ENCODE measurements around the gene TRDMT1.

Gene TRDMT1

DNA sequence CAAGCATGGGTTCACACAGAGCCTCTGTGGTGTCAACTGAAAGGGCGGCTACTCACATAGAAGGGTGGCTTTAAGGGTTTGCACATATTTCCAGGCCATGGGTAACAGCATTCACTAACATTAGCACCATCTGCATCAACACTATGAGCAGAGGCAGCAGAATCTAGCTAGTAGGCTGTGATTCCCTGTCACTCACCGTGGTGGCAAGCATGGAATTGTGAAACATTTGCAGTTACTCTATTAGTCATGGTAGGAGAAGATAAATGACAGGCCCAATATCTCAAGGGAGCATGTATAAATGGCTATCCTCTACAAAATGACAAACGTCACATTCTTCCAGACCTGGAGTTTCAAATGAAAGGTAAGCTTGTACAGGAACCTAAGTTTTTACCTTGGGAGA is 39.7 kb downstream of the TRDMT1 start:
- no CpG with 5 or more reads among the region's 3 CpGs for WGBS, 2 donors (ENCODE audit: extremely low coverage in 2 of 2, insufficient read length in 2 of 2, insufficient replicate concordance in 1 of 2)
- H3K14ac ChIP-seq (ENCODE audit: low read length): no peak overlapping the region
- H4K8ac ChIP-seq (ENCODE audit: low read depth, low read length): no peak overlapping the region
- no peak overlapping the region for H3K18ac ChIP-seq (ENCODE audit: low read length)
- peaks cover 0 to 4% of the 10 kb centered on the region in 2 donors for H3K36me3 ChIP-seq (replicated peaks in 1 of 2; ENCODE audit: control insufficient read depth in 2 of 2, insufficient read depth in 2 of 2, low read length in 2 of 2)
- H3K4me1 ChIP-seq (ENCODE audit: control insufficient read depth in 2 of 2, insufficient read depth in 1 of 2, low read depth in 1 of 2, low read length in 2 of 2): no peaks in the 10 kb centered on the region
- no peak overlapping the region for H3K4me2 ChIP-seq (ENCODE audit: insufficient read depth, low read length, poor library complexity, severe bottlenecking)
- H3K4ac ChIP-seq (ENCODE audit: low read length): no peak overlapping the region
- H4K91ac ChIP-seq (ENCODE audit: low read depth, low read length, poor library complexity): no peak overlapping the region
- no peak overlapping the region for H3K4me3 ChIP-seq (ENCODE audit: low read length in 2 of 2)
- H3K9me3 ChIP-seq (replicated peaks in 1 of 2; ENCODE audit: control insufficient read depth in 2 of 2, insufficient read depth in 1 of 2, low read depth in 1 of 2, low read length in 2 of 2): no peaks in the 10 kb centered on the region
- no peak overlapping the region for H3K23ac ChIP-seq (ENCODE audit: low read depth, low read length, poor library complexity)
- H2AK5ac ChIP-seq (ENCODE audit: low read depth, low read length): no peak overlapping the region
- H3K79me1 ChIP-seq (ENCODE audit: low read depth, low read length): no peaks in the 10 kb centered on the region
- H2AFZ ChIP-seq (ENCODE audit: low read length): no peak overlapping the region
- no peak overlapping the region for H3K27ac ChIP-seq (replicated peaks; ENCODE audit: low read length)
- H3K9ac ChIP-seq (ENCODE audit: low read depth, low read length, poor library complexity): no peak overlapping the region
- H2BK15ac ChIP-seq (ENCODE audit: low read length): no peak overlapping the region
- no peak for DNase-seq (ENCODE audit: low spot score)
- H3K27me3 ChIP-seq (ENCODE audit: control insufficient read depth in 3 of 3, insufficient read depth in 3 of 3, low read depth in 1 of 3, low read length in 3 of 3): no peaks in the 10 kb centered on the region
- H2BK12ac ChIP-seq (ENCODE audit: low read length): no peak overlapping the region
- no peak overlapping the region for H2BK120ac ChIP-seq (ENCODE audit: low read depth, low read length)
- no peak overlapping the region for H2BK5ac ChIP-seq (ENCODE audit: low read length)

DNA sequence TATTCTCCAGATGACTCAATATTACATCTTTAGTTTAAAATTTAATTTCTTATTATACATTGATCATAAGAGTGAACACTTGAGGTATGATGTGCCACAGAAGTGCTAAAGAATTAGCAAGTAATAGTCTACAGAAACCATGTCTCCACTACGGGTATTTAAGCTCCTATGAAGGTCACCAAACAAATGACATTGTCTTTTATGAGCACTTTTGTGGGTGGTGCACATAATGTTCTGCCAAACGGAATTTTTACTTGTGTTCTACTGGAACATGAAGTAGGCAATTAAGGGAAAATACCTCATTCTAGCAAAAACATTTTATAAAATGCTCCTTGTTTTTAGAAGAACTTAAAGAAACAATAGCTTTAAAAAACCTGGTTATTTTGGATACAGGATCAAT is 44.4 kb downstream of the TRDMT1 start:
- Histone ChIP-seq H3K36me3 (replicated peaks in 1 of 2; ENCODE audit: control insufficient read depth in 2 of 2, insufficient read depth in 2 of 2, low read length in 2 of 2) (peaks cover 0 to 25% of the 10 kb centered on the region in 2 donors), H2BK12ac (ENCODE audit: low read length) (no peak overlapping the region), H3K9me3 (replicated peaks in 1 of 2; ENCODE audit: control insufficient read depth in 2 of 2, insufficient read depth in 1 of 2, low read depth in 1 of 2, low read length in 2 of 2) (no peaks in the 10 kb centered on the region), H2BK5ac (ENCODE audit: low read length) (no peak overlapping the region), H3K9ac (ENCODE audit: low read depth, low read length, poor library complexity) (no peak overlapping the region), H3K4ac (ENCODE audit: low read length) (no peak overlapping the region), H3K79me1 (ENCODE audit: low read depth, low read length) (no peaks in the 10 kb centered on the region), H3K27ac (replicated peaks; ENCODE audit: low read length) (no peak overlapping the region), H4K8ac (ENCODE audit: low read depth, low read length) (no peak overlapping the region), H2BK120ac (ENCODE audit: low read depth, low read length) (no peak overlapping the region), H2BK15ac (ENCODE audit: low read length) (no peak overlapping the region), H3K4me2 (ENCODE audit: insufficient read depth, low read length, poor library complexity, severe bottlenecking) (no peak overlapping the region), H3K18ac (ENCODE audit: low read length) (no peak overlapping the region), H2AK5ac (ENCODE audit: low read depth, low read length) (no peak overlapping the region), H3K14ac (ENCODE audit: low read length) (no peak overlapping the region), H3K4me1 (ENCODE audit: control insufficient read depth in 2 of 2, insufficient read depth in 1 of 2, low read depth in 1 of 2, low read length in 2 of 2) (no peaks in the 10 kb centered on the region), H2AFZ (ENCODE audit: low read length) (no peak overlapping the region), H3K27me3 (ENCODE audit: control insufficient read depth in 3 of 3, insufficient read depth in 3 of 3, low read depth in 1 of 3, low read length in 3 of 3) (no peaks in the 10 kb centered on the region), H3K4me3 (ENCODE audit: low read length in 2 of 2) (no peak overlapping the region), H3K23ac (ENCODE audit: low read depth, low read length, poor library complexity) (no peak overlapping the region), H4K91ac (ENCODE audit: low read depth, low read length, poor library complexity) (no peak overlapping the region)
- no peak for DNase-seq (ENCODE audit: low spot score)
- no CpG with 5 or more reads among the region's 2 CpGs for WGBS, 2 donors (ENCODE audit: extremely low coverage in 2 of 2, insufficient read length in 2 of 2, insufficient replicate concordance in 1 of 2)

DNA sequence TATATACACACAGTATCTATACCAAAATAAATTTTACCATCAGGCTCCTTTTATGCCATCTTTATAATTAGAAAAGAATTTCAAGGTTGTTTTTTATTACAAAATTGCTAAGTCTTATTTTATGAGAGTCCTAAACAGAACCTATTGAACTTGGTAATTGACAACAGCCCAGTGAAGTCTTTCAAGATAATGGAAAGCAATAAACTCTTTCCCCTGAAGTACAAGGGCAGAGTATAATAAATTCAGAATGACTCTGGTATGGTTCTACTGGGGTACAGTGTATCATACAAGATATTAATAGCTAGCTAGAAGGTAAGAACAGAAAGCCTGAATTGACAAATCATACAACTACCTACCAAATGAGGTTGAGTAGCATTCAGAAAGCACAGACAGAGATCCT is 45.6 kb downstream of the TRDMT1 start:
- H2BK120ac ChIP-seq (ENCODE audit: low read depth, low read length): no peak overlapping the region
- no peak for DNase-seq (ENCODE audit: low spot score)
- H3K9me3 ChIP-seq (replicated peaks in 1 of 2; ENCODE audit: control insufficient read depth in 2 of 2, insufficient read depth in 1 of 2, low read depth in 1 of 2, low read length in 2 of 2): no peaks in the 10 kb centered on the region
- H2BK5ac ChIP-seq (ENCODE audit: low read length): no peak overlapping the region
- H3K27ac ChIP-seq (replicated peaks; ENCODE audit: low read length): no peak overlapping the region
- H3K18ac ChIP-seq (ENCODE audit: low read length): no peak overlapping the region
- H3K79me1 ChIP-seq (ENCODE audit: low read depth, low read length): no peaks in the 10 kb centered on the region
- no peak overlapping the region for H2AK5ac ChIP-seq (ENCODE audit: low read depth, low read length)
- H3K9ac ChIP-seq (ENCODE audit: low read depth, low read length, poor library complexity): no peak overlapping the region
- H3K14ac ChIP-seq (ENCODE audit: low read length): no peak overlapping the region
- H3K23ac ChIP-seq (ENCODE audit: low read depth, low read length, poor library complexity): no peak overlapping the region
- no peak overlapping the region for H2BK15ac ChIP-seq (ENCODE audit: low read length)
- H3K36me3 ChIP-seq (replicated peaks in 1 of 2; ENCODE audit: control insufficient read depth in 2 of 2, insufficient read depth in 2 of 2, low read length in 2 of 2): peaks cover 0 to 25% of the 10 kb centered on the region in 2 donors
- no peaks in the 10 kb centered on the region for H3K4me1 ChIP-seq (ENCODE audit: control insufficient read depth in 2 of 2, insufficient read depth in 1 of 2, low read depth in 1 of 2, low read length in 2 of 2)
- no peaks in the 10 kb centered on the region for H3K27me3 ChIP-seq (ENCODE audit: control insufficient read depth in 3 of 3, insufficient read depth in 3 of 3, low read depth in 1 of 3, low read length in 3 of 3)
- no peak overlapping the region for H4K91ac ChIP-seq (ENCODE audit: low read depth, low read length, poor library complexity)
- H3K4me2 ChIP-seq (ENCODE audit: insufficient read depth, low read length, poor library complexity, severe bottlenecking): no peak overlapping the region
- H2AFZ ChIP-seq (ENCODE audit: low read length): no peak overlapping the region
- H3K4me3 ChIP-seq (ENCODE audit: low read length in 2 of 2): no peak overlapping the region
- no peak overlapping the region for H2BK12ac ChIP-seq (ENCODE audit: low read length)
- H3K4ac ChIP-seq (ENCODE audit: low read length): no peak overlapping the region
- H4K8ac ChIP-seq (ENCODE audit: low read depth, low read length): no peak overlapping the region

DNA sequence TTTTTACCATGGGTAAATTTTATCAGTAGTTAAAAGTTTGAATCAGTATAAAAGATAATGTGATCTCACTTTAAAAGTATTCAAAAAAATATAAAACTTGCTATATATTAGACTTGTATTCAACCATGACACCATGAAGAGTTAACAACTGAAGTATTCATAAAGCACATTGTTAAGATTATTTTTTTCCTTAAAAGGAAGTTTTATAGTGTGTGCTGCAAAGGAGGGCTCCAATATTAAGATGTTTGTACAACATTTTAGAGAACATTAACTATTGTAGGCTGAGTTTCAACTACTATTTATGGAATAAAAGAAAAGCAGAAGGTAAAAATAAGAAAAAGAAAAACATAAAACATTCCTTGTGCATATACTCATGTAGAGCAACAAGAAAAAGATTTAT is 47.4 kb downstream of the TRDMT1 start:
- Histone ChIP-seq H2BK15ac (ENCODE audit: low read length) (no peak overlapping the region), H3K4me3 (ENCODE audit: low read length in 2 of 2) (no peak overlapping the region), H3K9ac (ENCODE audit: low read depth, low read length, poor library complexity) (no peak overlapping the region), H3K27ac (replicated peaks; ENCODE audit: low read length) (no peak overlapping the region), H3K4me2 (ENCODE audit: insufficient read depth, low read length, poor library complexity, severe bottlenecking) (no peak overlapping the region), H2BK120ac (ENCODE audit: low read depth, low read length) (no peak overlapping the region), H3K9me3 (replicated peaks in 1 of 2; ENCODE audit: control insufficient read depth in 2 of 2, insufficient read depth in 1 of 2, low read depth in 1 of 2, low read length in 2 of 2) (no peaks in the 10 kb centered on the region), H3K18ac (ENCODE audit: low read length) (no peak overlapping the region), H3K14ac (ENCODE audit: low read length) (no peak overlapping the region), H3K23ac (ENCODE audit: low read depth, low read length, poor library complexity) (no peak overlapping the region), H4K91ac (ENCODE audit: low read depth, low read length, poor library complexity) (no peak overlapping the region), H3K4me1 (ENCODE audit: control insufficient read depth in 2 of 2, insufficient read depth in 1 of 2, low read depth in 1 of 2, low read length in 2 of 2) (no peaks in the 10 kb centered on the region), H3K79me1 (ENCODE audit: low read depth, low read length) (no peaks in the 10 kb centered on the region), H3K27me3 (ENCODE audit: control insufficient read depth in 3 of 3, insufficient read depth in 3 of 3, low read depth in 1 of 3, low read length in 3 of 3) (no peaks in the 10 kb centered on the region), H2AK5ac (ENCODE audit: low read depth, low read length) (no peak overlapping the region), H4K8ac (ENCODE audit: low read depth, low read length) (no peak overlapping the region), H2BK5ac (ENCODE audit: low read length) (no peak overlapping the region), H3K36me3 (replicated peaks in 1 of 2; ENCODE audit: control insufficient read depth in 2 of 2, insufficient read depth in 2 of 2, low read length in 2 of 2) (peaks cover 0 to 34% of the 10 kb centered on the region in 2 donors), H2AFZ (ENCODE audit: low read length) (no peak overlapping the region), H2BK12ac (ENCODE audit: low read length) (no peak overlapping the region), H3K4ac (ENCODE audit: low read length) (no peak overlapping the region)
- no peak for DNase-seq (ENCODE audit: low spot score)

Measured in neuronal stem cell (in vitro differentiated cells).